ENCODE data around the gene MRPL19.

MRPL19 gene

DNA sequence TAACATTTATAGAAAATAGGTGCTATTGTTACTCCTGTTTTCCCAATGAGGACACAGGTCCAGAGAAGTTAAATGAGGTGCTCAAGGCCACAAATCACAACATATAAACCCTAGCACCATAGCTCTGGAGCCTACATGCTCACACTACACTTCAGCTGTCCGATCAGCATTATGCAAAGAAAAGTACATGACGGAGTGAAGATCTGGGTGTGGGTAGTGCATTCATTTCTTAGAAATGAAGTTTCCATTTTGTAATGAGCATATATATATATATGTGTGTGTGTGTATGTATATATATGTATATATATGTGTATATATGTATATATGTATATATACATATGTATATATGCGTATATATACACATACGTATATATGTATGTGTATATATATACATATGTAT lies 30.2 kb upstream of the MRPL19 start:
- no peak for DNase-seq (ENCODE audit: low read depth in 2 of 2)

DNA sequence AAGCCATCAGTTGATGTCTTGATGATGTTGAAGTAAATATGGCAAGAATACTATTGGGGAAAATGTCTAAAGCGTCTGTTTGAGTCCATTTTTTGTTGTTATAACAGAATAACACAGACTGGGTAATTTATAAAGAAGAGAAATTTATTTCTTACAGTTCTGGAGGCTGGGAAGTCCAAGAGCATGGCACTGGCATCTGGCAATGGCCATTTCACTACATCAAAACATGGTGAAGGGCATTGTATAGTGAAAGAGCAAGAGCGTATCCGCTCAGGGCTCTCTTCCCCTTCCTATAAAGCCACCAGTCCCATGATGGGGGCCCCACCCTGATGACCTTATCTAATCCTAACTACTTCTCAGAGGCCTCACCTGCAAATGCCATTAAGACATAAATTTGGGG lies 29.6 kb upstream of the MRPL19 start:
- DNase-seq (ENCODE audit: low read depth in 2 of 2) = no peak

DNA sequence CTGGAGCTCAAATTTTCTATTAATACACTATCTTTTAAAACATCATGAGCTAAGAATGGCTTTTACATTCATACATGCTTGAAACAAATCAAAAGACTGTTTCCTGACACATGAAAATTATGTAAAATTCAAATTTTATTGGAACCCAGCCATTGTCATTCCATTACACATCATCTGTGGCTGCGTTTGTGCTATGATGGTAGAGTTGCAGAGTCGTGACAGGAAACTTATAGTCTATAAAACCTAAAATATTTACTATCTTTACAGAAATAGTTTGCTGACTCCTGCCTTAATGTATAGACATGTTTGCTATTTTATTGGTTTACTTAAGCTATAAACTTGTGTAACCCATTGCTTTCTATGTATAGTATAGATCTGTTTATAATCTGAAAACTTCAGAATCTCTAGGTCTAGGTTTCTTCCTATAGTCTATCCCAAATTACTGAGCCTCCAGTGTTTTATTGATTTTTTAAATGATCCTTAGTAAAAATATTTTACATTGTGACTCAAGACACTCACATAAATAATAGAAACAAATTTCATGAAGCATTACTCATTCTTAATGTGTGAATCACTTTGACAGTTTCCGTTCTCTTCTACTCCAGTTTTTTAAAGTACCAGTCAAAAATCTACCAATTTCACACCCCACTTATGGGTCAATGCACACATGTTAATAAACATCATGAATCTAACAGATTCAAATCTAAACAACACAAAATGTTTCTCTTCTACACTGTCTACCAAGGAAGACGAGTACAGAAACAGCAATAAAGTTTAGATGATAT lies 26.4 kb upstream of the MRPL19 start:
- DNase-seq (ENCODE audit: low read depth in 2 of 2) = no peak

DNA sequence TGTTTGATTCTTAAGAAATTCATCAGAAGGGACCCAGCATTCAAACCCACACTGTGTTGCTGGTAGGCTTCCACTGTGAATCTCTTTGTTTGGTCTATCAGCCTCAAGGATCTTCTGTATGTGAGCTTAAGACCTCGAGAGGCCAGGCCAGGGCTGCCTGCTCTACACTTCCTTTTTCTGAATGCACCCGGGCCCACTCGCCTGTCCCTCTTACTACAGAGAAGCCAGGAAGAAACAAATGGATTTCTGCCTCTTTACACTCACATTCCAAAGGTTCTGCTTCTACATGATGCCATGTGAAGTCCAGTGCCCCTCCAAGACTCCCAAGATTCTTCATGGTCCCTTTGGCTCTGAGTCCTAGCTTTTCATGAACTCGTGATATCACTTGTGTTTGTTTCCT lies 25.4 kb upstream of the MRPL19 start:
- DNase-seq (ENCODE audit: low read depth in 2 of 2) = no peak

GRCh38 chr2:75622500-75622899 lies 24.1 kb upstream of the MRPL19 start:
- DNase-seq (ENCODE audit: low read depth in 2 of 2) = no peak

DNA sequence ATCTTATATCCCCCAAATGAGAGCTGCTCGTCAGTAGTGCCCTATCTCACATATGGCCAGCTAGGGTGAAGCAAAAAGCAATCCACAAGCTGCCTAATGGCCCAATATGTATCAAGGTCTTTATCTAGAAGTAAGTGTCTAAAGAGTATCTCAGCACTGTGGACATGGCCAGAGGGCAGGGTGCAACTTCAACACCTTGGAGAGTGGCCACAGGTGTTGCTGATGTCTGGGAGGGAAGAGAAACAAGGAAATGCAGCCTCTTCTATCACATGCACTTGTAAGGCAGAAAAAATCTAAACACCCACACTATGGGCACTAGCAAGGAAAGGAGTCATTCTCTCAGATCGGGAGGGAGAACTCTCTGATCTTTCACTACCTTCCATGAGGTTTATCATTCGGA lies 23.7 kb upstream of the MRPL19 start:
- DNase-seq (ENCODE audit: low read depth in 2 of 2) = no peak

DNA sequence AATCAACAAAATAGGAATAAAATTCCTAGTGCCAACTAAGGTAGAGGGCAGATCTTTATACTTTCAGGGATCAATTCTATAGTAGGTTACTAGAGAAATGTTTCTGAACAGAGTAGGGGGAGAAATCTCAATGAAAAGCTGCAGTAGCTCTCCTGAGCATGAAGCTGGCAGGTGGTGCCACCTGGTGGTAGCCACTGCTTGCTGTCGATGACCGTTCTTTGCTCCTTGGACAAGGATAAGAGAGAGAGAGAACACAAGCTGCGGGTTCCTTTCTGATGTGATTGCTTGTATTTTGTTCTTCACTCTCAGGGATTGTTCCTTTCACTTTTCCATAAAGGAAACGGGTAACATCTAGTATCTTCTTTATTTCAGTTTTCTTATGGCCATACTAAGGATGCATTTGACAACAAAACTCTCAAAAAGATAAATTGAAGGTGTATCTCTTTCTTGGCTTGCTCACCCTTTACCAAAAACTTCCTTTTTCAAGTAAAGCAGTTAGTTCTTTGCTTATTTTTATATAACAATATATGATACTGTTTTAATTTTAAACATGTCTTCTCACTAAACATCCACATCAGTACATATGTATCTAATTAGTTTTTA lies 18.6 kb upstream of the MRPL19 start:
- peak; percentile 30 to 32 for DNase-seq (ENCODE audit: low read depth in 2 of 2)

DNA sequence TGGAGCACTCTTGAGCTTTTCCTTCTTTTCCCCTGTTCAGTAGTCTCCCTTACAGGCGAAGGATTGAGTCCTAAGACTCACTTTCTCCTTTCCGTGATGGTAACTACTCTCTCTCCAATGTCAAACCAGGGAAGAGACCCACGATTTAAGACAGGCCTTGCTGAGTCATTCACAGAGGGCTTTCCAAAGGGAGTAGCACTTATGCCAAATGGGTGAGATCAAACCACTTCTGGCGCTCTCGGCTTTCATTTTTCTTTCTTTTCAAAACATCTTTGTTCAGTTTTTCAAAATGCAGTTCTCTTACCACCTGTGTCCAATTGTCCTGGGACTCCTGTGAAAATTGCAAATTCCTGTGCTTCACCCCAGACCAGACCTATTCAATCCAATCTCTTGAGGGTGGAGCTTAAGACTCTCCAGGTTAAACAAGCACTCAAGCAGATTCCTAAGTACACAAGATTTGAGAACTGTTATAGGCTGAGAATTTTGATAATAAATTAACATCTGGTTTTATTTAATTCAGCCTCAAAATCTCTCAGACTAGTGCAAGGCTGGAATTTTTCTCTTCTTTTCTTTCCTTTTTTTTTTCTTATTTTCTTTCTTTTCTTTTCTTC lies 14.4 kb upstream of the MRPL19 start:
- DNase-seq (ENCODE audit: low read depth in 2 of 2) = no peak

DNA sequence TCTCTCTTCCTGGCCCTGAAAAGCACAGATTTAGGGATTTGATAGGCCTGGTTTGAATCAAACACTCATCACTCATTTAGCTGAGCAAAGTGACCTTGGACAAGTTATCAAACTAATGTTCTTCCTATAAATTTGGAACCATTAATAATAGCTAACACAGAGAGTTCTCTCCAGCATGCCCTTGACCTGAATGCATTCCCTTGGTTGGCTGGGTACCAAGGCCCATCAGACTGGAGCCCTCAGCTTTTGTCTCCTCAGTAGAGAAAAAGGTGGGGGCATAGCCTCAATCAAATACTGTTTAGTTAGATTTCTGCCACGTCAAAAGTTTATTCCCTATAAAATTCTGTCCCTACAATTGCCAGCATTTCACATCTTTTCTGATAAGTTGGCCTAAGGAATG lies 13.8 kb upstream of the MRPL19 start:
- no peak for DNase-seq (ENCODE audit: low read depth in 2 of 2)

DNA sequence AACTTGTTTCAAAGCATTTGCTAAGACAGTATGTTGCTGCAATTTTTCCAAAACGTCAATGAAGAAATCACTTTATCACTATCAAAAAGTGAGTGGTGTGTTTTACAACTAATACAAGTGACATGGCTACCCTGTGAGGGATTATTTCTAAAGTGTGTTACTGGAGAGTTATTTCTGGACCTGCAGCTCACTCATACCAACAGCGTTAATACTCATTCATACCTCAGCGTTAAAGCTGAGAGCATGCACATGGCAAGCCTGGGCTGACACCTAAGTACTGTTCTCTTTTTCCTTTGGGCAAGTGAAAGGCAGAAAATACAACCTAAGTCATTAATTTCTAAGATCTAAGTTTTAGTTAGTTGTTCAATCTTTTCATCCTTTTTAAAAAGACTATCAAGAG lies 13.0 kb upstream of the MRPL19 start:
- DNase-seq (ENCODE audit: low read depth in 2 of 2) = no peak

DNA sequence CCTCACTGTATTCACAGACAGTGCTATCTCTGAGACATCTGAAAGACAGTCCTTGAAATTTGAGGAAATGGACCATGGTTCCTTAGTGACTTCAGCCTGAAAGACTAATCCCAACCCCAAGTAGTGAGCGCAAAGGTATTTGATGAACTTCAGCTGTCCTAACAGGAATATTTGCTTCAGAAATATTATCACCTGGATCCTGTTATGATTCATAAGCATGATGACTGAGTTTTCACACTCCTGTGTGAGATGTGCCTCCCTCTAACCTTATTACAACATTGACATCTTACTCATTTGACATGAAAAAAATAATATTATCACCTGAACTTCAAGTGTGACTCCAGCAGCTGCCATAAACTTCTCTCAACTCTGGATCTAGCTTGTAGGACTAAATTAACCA lies 11.6 kb upstream of the MRPL19 start:
- no peak for DNase-seq (ENCODE audit: low read depth in 2 of 2)

DNA sequence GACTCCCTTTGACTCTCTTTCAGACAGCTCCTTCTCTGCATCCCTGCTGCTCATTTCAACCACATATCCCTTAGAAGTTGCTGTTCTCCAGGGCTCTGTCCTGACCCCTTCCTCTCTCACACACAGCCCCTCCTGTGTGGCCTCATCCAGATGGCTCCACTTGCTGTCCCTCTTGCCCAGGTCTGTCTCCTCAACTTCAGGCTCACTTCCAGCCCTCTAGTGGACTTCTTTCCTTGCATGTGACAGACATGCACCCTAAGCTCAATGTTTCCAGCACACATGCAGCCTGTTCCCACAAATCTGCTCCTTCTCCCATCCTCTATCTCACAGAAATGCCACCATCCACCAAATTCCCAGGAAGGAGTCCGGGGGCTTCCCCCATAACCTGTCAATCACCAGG lies 9.0 kb upstream of the MRPL19 start:
- no peak for DNase-seq (ENCODE audit: low read depth in 2 of 2)

DNA sequence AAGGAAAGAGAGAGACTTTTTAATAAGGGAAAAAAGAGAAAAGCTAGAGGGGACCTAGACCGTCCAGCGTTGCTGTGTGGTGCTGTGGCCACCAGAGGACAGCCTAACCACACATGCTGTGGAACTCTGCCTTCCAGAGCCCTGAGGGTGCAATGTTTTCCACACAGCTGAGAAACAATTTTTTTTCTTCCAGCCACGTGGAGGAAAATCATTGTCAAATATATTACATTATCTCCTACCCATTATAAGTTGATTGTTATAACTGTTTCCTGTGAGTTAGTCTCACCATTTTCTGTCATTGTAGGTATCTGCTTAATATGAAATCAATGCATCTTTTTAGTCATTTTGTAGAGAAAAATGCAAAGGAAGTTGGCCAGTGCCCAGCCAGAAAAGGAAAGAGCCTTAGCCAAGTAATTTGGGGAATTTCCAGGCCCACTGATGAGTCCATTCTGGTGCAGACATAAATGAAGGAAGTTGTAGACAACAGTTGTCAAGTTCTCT lies 5.9 kb upstream of the MRPL19 start:
- DNase-seq (ENCODE audit: low read depth in 2 of 2) = peak; percentile 17 to 38

DNA sequence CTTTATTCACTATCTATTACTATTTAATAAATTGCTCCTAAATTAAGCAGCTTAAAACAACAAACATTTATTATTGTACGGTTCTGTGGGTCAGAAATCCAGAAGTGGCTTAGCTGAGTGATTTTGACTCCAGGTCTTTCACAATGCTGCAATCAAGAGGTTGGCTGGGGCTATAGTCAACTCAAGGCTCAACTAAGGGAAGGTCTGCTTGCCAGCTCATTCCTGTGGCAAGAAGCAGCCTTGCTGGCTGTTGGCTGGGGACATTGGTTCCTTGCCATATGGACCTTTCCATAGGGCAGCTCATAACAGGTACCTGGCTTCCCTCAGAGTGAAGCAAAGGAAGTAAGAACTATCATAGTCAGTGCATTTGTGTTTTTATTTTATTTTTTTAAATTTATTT lies 5.0 kb upstream of the MRPL19 start:
- no peak for DNase-seq (ENCODE audit: low read depth in 2 of 2)

DNA sequence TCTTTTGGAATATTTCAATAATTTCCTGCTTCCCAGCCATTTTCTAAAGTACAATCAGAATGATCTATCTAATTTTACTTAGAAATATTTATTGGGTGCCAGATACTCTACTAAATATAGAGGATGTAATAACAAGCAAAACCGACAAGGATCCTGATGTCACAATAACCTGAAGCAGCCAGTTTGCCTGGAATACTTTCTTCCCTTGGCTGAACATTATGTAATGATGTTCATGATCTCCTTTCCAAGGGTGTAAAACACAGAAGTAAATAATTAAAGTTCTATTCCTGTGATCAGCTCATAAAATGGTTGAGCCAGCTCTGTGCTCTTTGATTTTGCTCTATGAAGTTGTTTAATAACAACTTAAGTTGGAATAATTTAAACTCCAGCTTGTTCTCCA lies 2.6 kb upstream of the MRPL19 start:
- no peak for DNase-seq (ENCODE audit: low read depth in 2 of 2)

DNA sequence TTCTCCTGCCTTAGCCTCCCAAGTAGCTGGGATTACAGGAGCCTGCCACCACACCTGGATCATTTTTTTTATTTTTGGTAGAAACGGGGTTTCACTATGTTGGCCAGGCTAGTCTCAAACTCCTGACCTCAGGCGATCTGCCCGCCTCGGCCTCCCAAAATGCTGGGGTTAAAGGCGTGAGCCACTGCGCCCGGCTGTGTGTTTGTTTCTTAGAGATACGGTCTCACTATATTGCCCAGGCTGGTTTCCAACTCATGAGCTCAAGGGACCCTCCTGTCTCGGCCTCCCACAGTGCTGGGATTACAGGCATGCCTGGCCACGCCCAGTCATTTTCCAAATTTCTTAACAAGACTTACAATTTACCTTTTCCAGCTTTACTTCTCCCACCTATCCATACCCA lies 940 bp upstream of the MRPL19 start:
- no peak for DNase-seq (ENCODE audit: low read depth in 2 of 2)

GRCh38 chr2:75646090-75646582 lies 447 bp upstream of the MRPL19 start:
- DNase-seq (ENCODE audit: low read depth in 2 of 2) = no peak

- DNase-seq (ENCODE audit: low read depth in 2 of 2) = no peak
Measured at GRCh38 chr2:75647771-75648170, 1.2 kb downstream of the MRPL19 start.

- no peak for DNase-seq (ENCODE audit: low read depth in 2 of 2)
Measured at GRCh38 chr2:75654012-75654411, 7.4 kb downstream of the MRPL19 start.

DNA sequence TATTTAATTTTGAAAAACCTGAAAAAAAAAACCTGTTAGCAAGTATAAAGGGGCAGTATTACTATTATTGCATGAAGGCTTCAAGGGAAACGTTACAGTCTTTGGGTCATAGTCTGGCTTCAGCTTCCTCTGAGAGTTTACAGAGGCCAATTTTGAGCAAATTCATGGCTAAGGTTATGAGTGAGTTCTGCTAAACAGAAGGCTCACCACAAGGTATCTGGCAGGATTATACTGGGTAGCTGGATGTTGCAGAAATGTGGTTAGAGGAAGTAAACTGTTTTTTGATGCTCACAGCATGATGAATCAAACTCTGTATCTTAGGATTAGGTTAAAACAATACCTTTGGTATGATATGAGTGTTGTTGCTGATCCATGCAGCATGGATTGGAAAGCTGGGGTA lies 9.3 kb downstream of the MRPL19 start:
- DNase-seq (ENCODE audit: low read depth in 2 of 2) = no peak

DNA sequence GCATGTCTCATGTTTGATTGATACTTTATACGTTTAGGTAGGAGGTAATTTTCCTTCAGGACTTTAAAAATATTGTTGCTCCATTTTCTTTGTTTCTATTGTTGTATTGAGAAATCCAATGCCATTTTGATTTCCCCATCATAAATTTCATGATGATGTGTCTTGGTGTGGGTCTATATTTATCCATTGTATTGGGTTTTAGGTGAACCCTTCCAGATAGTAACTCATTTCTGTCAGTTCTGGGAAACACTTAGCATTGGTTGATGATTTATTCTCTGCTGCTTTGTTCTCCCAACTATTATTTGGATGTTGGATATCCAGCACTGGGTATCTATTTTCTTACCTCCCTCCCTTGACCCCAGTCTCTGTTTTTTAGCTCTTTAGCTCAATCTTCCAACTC lies 10.0 kb downstream of the MRPL19 start:
- DNase-seq (ENCODE audit: low read depth in 2 of 2) = no peak

DNA sequence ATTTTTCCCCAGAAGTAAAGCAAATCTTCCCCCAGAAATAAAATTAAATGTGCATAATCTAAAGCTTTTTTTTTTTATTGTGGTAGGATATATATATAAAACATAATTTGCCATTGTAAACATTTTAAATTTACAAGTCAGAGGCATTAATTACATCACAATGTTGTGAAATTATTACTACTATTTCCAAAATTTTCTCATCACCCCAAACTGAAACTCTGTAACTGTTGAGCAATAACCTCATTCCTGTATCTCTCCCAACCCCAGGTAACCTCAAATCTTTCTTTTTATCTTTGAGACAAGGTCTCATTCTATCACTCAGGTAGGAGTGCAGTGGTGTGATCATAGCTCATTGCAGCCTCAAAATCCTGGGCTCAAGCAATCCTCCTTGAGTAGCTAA lies 11.2 kb downstream of the MRPL19 start:
- no peak for DNase-seq (ENCODE audit: low read depth in 2 of 2)

DNA sequence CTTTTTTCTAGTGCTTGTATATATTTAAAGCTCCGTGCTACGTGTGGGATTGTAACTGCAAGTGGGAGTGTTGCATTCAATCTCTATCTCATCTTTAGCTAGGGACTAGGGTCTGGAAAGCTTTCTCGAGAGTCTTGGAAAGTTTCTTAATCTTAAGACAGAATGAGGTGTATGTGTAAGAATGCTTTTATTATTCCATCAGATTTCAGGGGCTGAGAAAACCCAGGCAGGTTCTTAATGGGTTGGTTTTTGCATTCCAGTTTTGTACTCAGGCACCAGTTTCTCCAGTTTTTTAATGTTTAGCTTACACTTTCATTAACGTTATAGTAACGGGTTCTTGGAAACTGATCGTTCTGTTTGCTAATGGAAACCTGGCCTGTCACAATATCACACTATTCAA lies 20.3 kb downstream of the MRPL19 start:
- no peak for DNase-seq (ENCODE audit: low read depth in 2 of 2)
